Liver (tissue), 3 donors: Measurements from ENCODE around the gene FBXL13.

Experiments
- CTCF ChIP-seq: fragments of 150-350 bp; IDR thresholded peaks from 2 replicates; pipeline ENCODE4 v1.5.1; 2017; ENCODE audit warnings: improper control_type of control experiment, low read depth, low read length; ENCODE audit not compliant: missing input control
- FOXA2 ChIP-seq: IDR thresholded peaks from 2 replicates; pipeline ENCODE4 v1.6.1; 2016; ENCODE audit warnings: antibody characterized with exemption
- GABPA ChIP-seq, 2 donors: IDR thresholded peaks in 1 of 2; conservative IDR thresholded peaks in 1 of 2; 2 replicates each; pipeline ENCODE4 v1.6.1; 2016; ENCODE audit warnings: antibody characterized with exemption in 2 of 2, mild to moderate bottlenecking in 1 of 2, moderate library complexity in 1 of 2
- JUND ChIP-seq, 2 donors: IDR thresholded peaks; 2 replicates each; pipeline ENCODE4 v1.6.1; 2016; ENCODE audit warnings: antibody characterized with exemption in 2 of 2
- TF ChIP-seq, protein P1 (sequence below): IDR thresholded peaks from 2 replicates; pipeline ENCODE4 v1.6.1; 2016; ENCODE audit warnings: antibody characterized with exemption
- donor health status: healthy.
- donor health status: healthy.

DNA sequence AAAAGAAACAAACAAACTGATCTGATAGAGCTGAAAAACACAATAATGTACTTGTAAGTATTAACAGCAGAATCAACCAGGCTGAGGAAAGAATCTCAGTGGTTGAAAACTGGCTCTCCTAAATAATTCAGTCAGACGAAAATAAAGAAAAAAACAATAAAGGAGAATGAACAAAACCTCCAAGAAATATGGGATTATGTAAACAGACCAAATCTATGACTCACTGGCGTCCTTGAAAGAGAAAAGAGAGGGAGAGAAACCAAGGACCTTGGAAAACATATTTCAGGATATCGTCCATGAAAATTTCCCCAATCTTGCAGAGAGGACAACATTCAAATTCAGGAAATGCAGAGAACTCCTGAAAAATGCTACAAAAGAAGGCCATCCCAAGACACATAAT is 62.9 kb downstream of the FBXL13 start:
- TF ChIP-seq, protein P1, sequence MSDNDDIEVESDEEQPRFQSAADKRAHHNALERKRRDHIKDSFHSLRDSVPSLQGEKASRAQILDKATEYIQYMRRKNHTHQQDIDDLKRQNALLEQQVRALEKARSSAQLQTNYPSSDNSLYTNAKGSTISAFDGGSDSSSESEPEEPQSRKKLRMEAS, result no peak
- no peak for TF ChIP-seq CTCF
- no peak for TF ChIP-seq GABPA (IDR thresholded peaks at IDR 0.05 in 1 of 2, conservative IDR thresholded peaks at IDR 0.05 in 1 of 2)
- no peak for TF ChIP-seq JUND (IDR thresholded peaks at IDR 0.05)
- TF ChIP-seq FOXA2, result no peak
